Measurements from ENCODE around the gene ALAD. TPM values are rescaled to one million over a fixed set of nuclear protein-coding genes. Genes with fewer than 3 reads are reported as not detected.

ALAD gene
- total and polyA plus RNA-seq, 2 of the 8 experiments (the other 6 are each of a cell fraction or from before 2014, with no cell fraction given), result 8.2 to 15.3 TPM

DNA sequence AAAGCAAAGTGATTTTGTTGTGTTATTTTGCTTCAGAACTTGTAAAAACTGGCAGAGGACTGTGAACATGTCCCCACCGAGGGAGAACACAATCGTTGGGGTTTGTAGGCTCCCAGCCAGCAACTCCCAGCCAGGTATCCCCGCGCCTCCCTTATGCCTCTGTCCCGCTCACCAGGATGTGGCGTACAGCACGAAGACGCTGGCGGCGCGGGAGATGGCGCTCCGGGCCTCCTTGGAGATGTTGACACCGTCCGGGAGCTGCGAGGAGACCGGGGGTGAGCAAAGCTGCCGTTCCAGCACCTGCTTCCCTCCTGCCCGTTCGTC is 8.8 kb upstream of the ALAD start:
- Histone ChIP-seq H3K23me2 (ENCODE audit: low read depth, low read length) (peaks cover 8% of the 10 kb centered on the region), H3K4ac (replicated peaks; ENCODE audit: insufficient read length, low read depth, low read length) (no peak overlapping the region), H2BK20ac (ENCODE audit: low read length) (no peak overlapping the region), H3K9ac (replicated peaks in 1 of 4; ENCODE audit: extremely low read depth in 1 of 4, low read depth in 3 of 4, low read length in 3 of 4) (peak overlapping the region; percentile 93 to 98 (median 98)), H4K91ac (replicated peaks; ENCODE audit: insufficient read length, low read length) (peak overlapping the region; percentile 86), H2BK5ac (ENCODE audit: low read depth, low read length) (peak overlapping the region; percentile 99), H4K20me1 (replicated peaks in 1 of 2; ENCODE audit: control insufficient read depth in 1 of 2, insufficient read depth in 2 of 2, low read length in 2 of 2) (no peaks in the 10 kb centered on the region), H2BK120ac (replicated peaks; ENCODE audit: low read depth, low read length) (no peak overlapping the region), H2AK5ac (ENCODE audit: low read depth, low read length) (0 out of 2 replicates have a peak overlapping the region, but pooled peaks have one; percentile 32), H2AFZ (ENCODE audit: low read length) (peak overlapping the region; percentile 16; the same call in 1 of the 2 replicates), H3K56ac (replicated peaks; ENCODE audit: insufficient read length, low read depth, low read length) (peak overlapping the region; percentile 73), H2BK12ac (ENCODE audit: low read depth, low read length) (peak overlapping the region; percentile 96; the same call in 1 of the 2 replicates), H3K27ac (ENCODE audit: low read depth, low read length) (peak overlapping the region; percentile 97), H3K4me1 (replicated peaks in 1 of 4; ENCODE audit: control insufficient read depth in 3 of 4, insufficient read depth in 4 of 4, low read length in 3 of 4) (peaks cover 0 to 10% (median 4%) of the 10 kb centered on the region in 4 experiments; a peak in 1 of 7 replicates), H3K79me1 (ENCODE audit: low read depth, low read length) (peaks cover 6% of the 10 kb centered on the region), H3K4me2 (ENCODE audit: insufficient read depth in 1 of 2, low read depth in 2 of 2, low read length in 2 of 2) (peak overlapping the region; percentile 92 to 98), H3K14ac (ENCODE audit: insufficient read length) (no peak overlapping the region), H3K27me3 (replicated peaks in 1 of 4; ENCODE audit: control insufficient read depth in 3 of 4, extremely low read depth in 1 of 4, insufficient read depth in 3 of 4, low read length in 3 of 4) (no peaks in the 10 kb centered on the region), H4K5ac (ENCODE audit: insufficient read length, low read depth, low read length) (peak overlapping the region; percentile 88), H3K9me3 (ENCODE audit: insufficient read depth in 2 of 2, low read depth in 1 of 2, low read length in 1 of 2) (no peaks in the 10 kb centered on the region), H3K79me2 (ENCODE audit: control insufficient read depth in 1 of 2, insufficient read depth in 2 of 2, low read length in 2 of 2) (peaks cover 0 to 22% of the 10 kb centered on the region in 2 experiments; a peak in 3 of 4 replicates), H3K4me3 (ENCODE audit: extremely low read depth in 1 of 4, insufficient read depth in 2 of 4, low read depth in 3 of 4, low read length in 4 of 4) (peak overlapping the region; percentile 59 to 100 (median 96)), H3K23ac (ENCODE audit: insufficient read length) (no peak overlapping the region), H3K18ac (ENCODE audit: extremely low read depth, low read length) (peak overlapping the region; percentile 93), H2BK15ac (ENCODE audit: low read length) (no peak overlapping the region), H4K8ac (ENCODE audit: extremely low read depth, insufficient read depth, low read length) (peak overlapping the region; percentile 98; the same call in 1 of the 2 replicates), H3K36me3 (ENCODE audit: control insufficient read depth in 2 of 4, insufficient read depth in 4 of 4, low read length in 3 of 4) (peaks cover 14 to 20% (median 16%) of the 10 kb centered on the region in 4 experiments)
- 3% methylated on average over 20 of the region's 20 CpGs; no CpG with 5 or more reads in 1 of the 2 experiments for WGBS, 2 experiments (ENCODE audit: extremely low coverage in 1 of 2, insufficient coverage in 1 of 2, insufficient read length in 1 of 2, insufficient replicate concordance in 2 of 2, low coverage in 1 of 2, low lambda C conversion rate in 2 of 2, missing lambda C conversion rate in 1 of 2)
- ChIA-PET CTCF (ENCODE audit: partially characterized antibody) (interaction anchor here (0.7 to 2.6 kb wide), 11 partner anchors 9 to 248 kb away, joined by 3 to 7 read pairs (median 4); partner anchors contain the start of gene ALAD), POLR2A (ENCODE audit: partially characterized antibody) (interaction anchor here (0.7 to 3.4 kb wide), 41 partner anchors 9 to 987 kb away, joined by 3 to 43 read pairs (median 4); partner anchors contain the start of genes ALAD, CDC26, FKBP15 and HDHD3)
- no peak for FAIRE-seq
- TF ChIP-seq SAP30 (IDR thresholded peaks at IDR 0.05; ENCODE audit: insufficient read depth, insufficient replicate concordance, low read length) (peak; percentile 50), TBP (IDR thresholded peaks at IDR 0.05; ENCODE audit: low read depth, low read length) (no peak), SIX5 (IDR thresholded peaks at IDR 0.05; ENCODE audit: low read depth, low read length) (no peak), POLR2A (IDR thresholded peaks at IDR 0.05; ENCODE audit: control extremely low read depth in 1 of 2, low read depth in 2 of 2, low read length in 2 of 2) (no peak; a peak in 1 of 3 replicates)
- TF ChIP-seq, protein P1, sequence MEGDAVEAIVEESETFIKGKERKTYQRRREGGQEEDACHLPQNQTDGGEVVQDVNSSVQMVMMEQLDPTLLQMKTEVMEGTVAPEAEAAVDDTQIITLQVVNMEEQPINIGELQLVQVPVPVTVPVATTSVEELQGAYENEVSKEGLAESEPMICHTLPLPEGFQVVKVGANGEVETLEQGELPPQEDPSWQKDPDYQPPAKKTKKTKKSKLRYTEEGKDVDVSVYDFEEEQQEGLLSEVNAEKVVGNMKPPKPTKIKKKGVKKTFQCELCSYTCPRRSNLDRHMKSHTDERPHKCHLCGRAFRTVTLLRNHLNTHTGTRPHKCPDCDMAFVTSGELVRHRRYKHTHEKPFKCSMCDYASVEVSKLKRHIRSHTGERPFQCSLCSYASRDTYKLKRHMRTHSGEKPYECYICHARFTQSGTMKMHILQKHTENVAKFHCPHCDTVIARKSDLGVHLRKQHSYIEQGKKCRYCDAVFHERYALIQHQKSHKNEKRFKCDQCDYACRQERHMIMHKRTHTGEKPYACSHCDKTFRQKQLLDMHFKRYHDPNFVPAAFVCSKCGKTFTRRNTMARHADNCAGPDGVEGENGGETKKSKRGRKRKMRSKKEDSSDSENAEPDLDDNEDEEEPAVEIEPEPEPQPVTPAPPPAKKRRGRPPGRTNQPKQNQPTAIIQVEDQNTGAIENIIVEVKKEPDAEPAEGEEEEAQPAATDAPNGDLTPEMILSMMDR (IDR thresholded peaks at IDR 0.05; ENCODE audit: control extremely low read depth in 1 of 3, insufficient read depth in 1 of 3, low read depth in 1 of 3, low read length in 3 of 3), result peak in 1 of 3 experiments; percentile 0; a peak in 1 of 4 replicates
- no peak for DNase-seq (ENCODE audit: low read depth in 1 of 2, low spot score in 2 of 2)

Data from H1 (cell line).